K562 (cell line): Measurements from ENCODE around the gene B3GAT1. TPM values are rescaled to one million over a fixed set of nuclear protein-coding genes. Genes with fewer than 3 reads are reported as not detected.

Experiments
- ATAC-seq: fragments of 200-7000 bp; cut with Tn5 transposase; 3 replicates; pipeline ENCODE4 v1.9.1; 2020; ENCODE audit warnings: moderate library complexity
- BruUV-seq: library from RNA; stranded (reverse); fragments of 400-500 nt; replicated peaks from 2 replicates; lab custom pipeline; 2021; lab: Mats Ljungman, UMichigan
- CTCF ChIA-PET: fragments of 300-600 bp; formaldehyde crosslinking; extraction: SDS; loops from one replicate; lab custom pipeline; 2021; ENCODE audit warnings: low intra/inter-chr PET ratio; lab: Yijun Ruan, JAX
- POLR2A ChIA-PET: fragments of 300-600, 350-650 bp; sonication (Branson Sonifier 250); formaldehyde crosslinking; extraction: SDS; loops from one replicate; lab custom pipeline; 2021; ENCODE audit warnings: antibody characterized with exemption, inconsistent platforms; lab: Yijun Ruan, JAX
- DNase-seq, 4 experiments: peaks; one replicate each; pipeline versions ENCODE4 v3.0.0 to v3.0.0-alpha.2; 2011 to 2018; ENCODE audit warnings: low spot score in 3 of 4, mixed read lengths in 3 of 4; ENCODE audit errors: extremely low read depth in 1 of 4
- FAIRE-seq: peaks from 2 replicates; lab custom pipeline; 2011; peaks lifted over from hg19 to GRCh38; lab: Jason Lieb, UNC
- H2AFZ ChIP-seq: 2 replicates; pipeline ENCODE4 v1.6.0; 2011; ENCODE audit warnings: low read depth, low read length, control low read depth, inconsistent platforms
- H3K27ac ChIP-seq: fragments of 200-600 bp; 3 replicates; pipeline ENCODE4 v1.8.0; 2011; ENCODE audit warnings: low read depth, mild to moderate bottlenecking, control low read depth, inconsistent platforms, low read length, moderate library complexity, mixed read lengths; ENCODE audit errors: extremely low read depth
- H3K27me3 ChIP-seq, 2 experiments: fragments of 300-600 bp in 1 of 2; 2 replicates in 1 of 2; 3 replicates in 1 of 2; pipeline versions ENCODE4 v1.6.0 to v1.8.0; 2011; ENCODE audit warnings: inconsistent platforms in 2 of 2, low read length in 2 of 2, mild to moderate bottlenecking in 1 of 2, mixed read lengths in 1 of 2, moderate library complexity in 1 of 2; ENCODE audit not compliant: control insufficient read depth in 2 of 2, insufficient read depth in 2 of 2
- H3K36me3 ChIP-seq: fragments of 300-600 bp; 3 replicates; pipeline ENCODE4 v1.8.0; 2011; ENCODE audit warnings: mild to moderate bottlenecking, low read length, inconsistent platforms; ENCODE audit not compliant: control insufficient read depth, insufficient read depth
- H3K4me1 ChIP-seq, 2 experiments: fragments of 200-600 bp in 1 of 2; replicated peaks in 1 of 2; 2 replicates in 1 of 2; 3 replicates in 1 of 2; pipeline versions ENCODE4 v1.5.1 to v1.8.0; 2011; ENCODE audit warnings: inconsistent platforms in 2 of 2, low read length in 2 of 2, mild to moderate bottlenecking in 1 of 2, mixed read lengths in 1 of 2, moderate library complexity in 1 of 2; ENCODE audit not compliant: control insufficient read depth in 2 of 2, insufficient read depth in 2 of 2
- H3K4me2 ChIP-seq: 2 replicates; pipeline ENCODE4 v1.6.1; 2011; ENCODE audit warnings: low read length, control low read depth, inconsistent platforms, mixed read lengths; ENCODE audit not compliant: insufficient read depth
- H3K4me3 ChIP-seq: fragments of 200-600 bp; sonication (generic), shearing (Covaris generic); 2 replicates; pipeline ENCODE4 v1.5.1; 2016; ENCODE audit warnings: control low read depth, inconsistent platforms
- H3K79me2 ChIP-seq: fragments of 200-600 bp; 3 replicates; pipeline ENCODE4 v1.8.0; 2011; ENCODE audit warnings: low read length, inconsistent platforms; ENCODE audit not compliant: control insufficient read depth, insufficient read depth
- H3K9ac ChIP-seq, 2 experiments: 2 replicates each; pipeline versions ENCODE4 v1.6.0 to v1.6.1; 2011; ENCODE audit warnings: low read depth in 2 of 2, low read length in 2 of 2, control low read depth in 1 of 2, inconsistent platforms in 1 of 2, mild to moderate bottlenecking in 1 of 2, mixed read lengths in 1 of 2; ENCODE audit not compliant: insufficient read depth in 1 of 2
- H3K9me1 ChIP-seq: one replicate; pipeline ENCODE4 v1.6.0; 2011; ENCODE audit warnings: inconsistent platforms, mild to moderate bottlenecking, low read length, moderate library complexity; ENCODE audit not compliant: control insufficient read depth, insufficient read depth
- H3K9me3 ChIP-seq: replicated peaks from 2 replicates; pipeline ENCODE4 v1.5.1; 2011; ENCODE audit warnings: low read depth, low read length, inconsistent platforms; ENCODE audit not compliant: control insufficient read depth, insufficient read depth
- H4K20me1 ChIP-seq: replicated peaks from 2 replicates; pipeline ENCODE4 v1.6.1; 2011; ENCODE audit warnings: low read length, inconsistent platforms, mixed read lengths; ENCODE audit not compliant: control insufficient read depth, insufficient read depth
- AFF1 ChIP-seq, 2 experiments: fragments of 450-650 bp; IDR thresholded peaks; 2 replicates each; pipeline ENCODE4 v1.6.1; 2018; ENCODE audit warnings: mild to moderate bottlenecking in 2 of 2, low read depth in 1 of 2; ENCODE audit not compliant: partially characterized antibody in 2 of 2
- CC2D1A ChIP-seq: fragments of 450-650 bp; IDR thresholded peaks from 2 replicates; pipeline ENCODE4 v1.6.1; 2017; ENCODE audit warnings: mild to moderate bottlenecking
- E4F1 ChIP-seq: fragments of 250-450 bp; sonication (Bioruptor Pico); IDR thresholded peaks from 2 replicates; pipeline ENCODE4 v1.5.0; 2021; ENCODE audit warnings: mild to moderate bottlenecking, borderline replicate concordance
- JUNB ChIP-seq: fragments of 450-650 bp; formaldehyde crosslinking; conservative IDR thresholded peaks from 2 replicates; pipeline ENCODE4 v1.4.0; 2020; ENCODE audit warnings: mild to moderate bottlenecking
- MEIS2 ChIP-seq: fragments of 450-650 bp; IDR thresholded peaks from 2 replicates; pipeline ENCODE4 v1.6.1; 2014; ENCODE audit warnings: mild to moderate bottlenecking; ENCODE audit not compliant: partially characterized antibody
- POLR2AphosphoS5 ChIP-seq: IDR thresholded peaks from 2 replicates; pipeline ENCODE4 v1.6.1; 2011; ENCODE audit warnings: mild to moderate bottlenecking, low read depth, low read length, moderate library complexity; ENCODE audit not compliant: control insufficient read depth, insufficient read depth
- RHOXF2B ChIP-seq: fragments of 250-450 bp; sonication (Bioruptor Pico); conservative IDR thresholded peaks from 2 replicates; pipeline ENCODE4 v1.5.1; 2021
- SETDB1 ChIP-seq: IDR thresholded peaks from one replicate; pipeline ENCODE4 v1.6.1; 2012; ENCODE audit warnings: low read length, control low read depth, inconsistent platforms
- SMC3 ChIP-seq: conservative IDR thresholded peaks from 2 replicates; pipeline ENCODE4 v1.6.1; 2011; ENCODE audit warnings: low read depth, low read length, improper control_type of control experiment; ENCODE audit not compliant: insufficient read depth
- TAF15 ChIP-seq: fragments of 200-400 bp; formaldehyde crosslinking; IDR thresholded peaks from 2 replicates; pipeline ENCODE4 v1.6.1; 2017; ENCODE audit warnings: mild to moderate bottlenecking, low read depth, low read length, moderate library complexity
- TCF3 ChIP-seq: sonication (generic); formaldehyde crosslinking; IDR thresholded peaks from 2 replicates; pipeline ENCODE4 v1.4.0; 2020; ENCODE audit warnings: mild to moderate bottlenecking, missing genetic modification reagents
- TEAD2 ChIP-seq: fragments of 450-650 bp; IDR thresholded peaks from 2 replicates; pipeline ENCODE4 v1.6.1; 2016; ENCODE audit warnings: missing genetic modification characterization, control low read depth, missing compliant biosample characterization
- WGBS: fragments of 100-300 bp; shearing (Covaris generic); methylation state at CpG from one replicate; pipeline ENCODE4 v1.1.6; 2016; ENCODE audit warnings: low coverage, mixed read lengths; ENCODE audit not compliant: insufficient coverage; ENCODE audit errors: missing lambda C conversion rate; 5-methylcytosine and 5-hydroxymethylcytosine counted together
- in situ Hi-C: fragments of 300-500 bp; cut with MboI; formaldehyde crosslinking; loops from 4 replicates; pipeline ENCODE4 v1.15.0; 2018; ENCODE audit warnings: inconsistent platforms, mixed read lengths
- intact Hi-C: fragments of 100-400 bp; cut with micrococcal nuclease; formaldehyde crosslinking; loops from 2 replicates; pipeline ENCODE4 v1.14.2; 2022
- polyA plus RNA-seq, 8 experiments: library from polyadenylated mRNA; depleted of rRNA in 4 of 8; stranded (reverse) in 5 of 8; unstranded in 3 of 8; fragments of >200 nt; fragmentation: Nextera tagmentation in 2 of 8; fragmentation: Illumina TruSeq in 1 of 8; extraction: Ambion mirVana in 2 of 8; extraction: Trizol in 1 of 8; gene quantifications; 2 replicates each; pipeline versions ENCODE4 v1.2.1 to v1.2.3, GENCODE V29; 2011 to 2014; ENCODE audit warnings: inconsistent platforms in 1 of 8, missing spikeins in 1 of 8
- total RNA-seq, 7 experiments: library from RNA; depleted of rRNA in 6 of 7; stranded (reverse); fragments of >200 nt in 6 of 7; fragmentation: Illumina TruSeq in 2 of 7; extraction: Trizol in 2 of 7; gene quantifications; 2 replicates each; pipeline versions ENCODE4 v1.2.1 to v1.2.3, GENCODE V29; 2011 to 2021; ENCODE audit warnings: low replicate concordance in 1 of 7

The B3GAT1 gene
- total and polyA plus RNA-seq, 9 of the 15 experiments (the other 6 are each of a cell fraction or from before 2014, with no cell fraction given) = 0.01 to 0.53 (median 0.14) TPM; not detected in 1

GRCh38 chr11:134384406-134384805, 27.6 kb downstream of the B3GAT1 start:
- no peak for DNase-seq
- Histone ChIP-seq H3K27ac (no peak overlapping the region), H3K27me3 (peaks cover 27 to 84% of the 10 kb centered on the region in 2 experiments), H2AFZ (no peak overlapping the region), H3K9me3 (no peaks in the 10 kb centered on the region), H3K9me1 (peaks cover 6% of the 10 kb centered on the region), H3K4me1 (no peaks in the 10 kb centered on the region; a peak in 1 of 5 replicates), H3K4me3 (no peak overlapping the region), H3K36me3 (no peaks in the 10 kb centered on the region), H3K4me2 (no peak overlapping the region), H3K9ac (no peak overlapping the region), H3K79me2 (no peaks in the 10 kb centered on the region), H4K20me1 (peaks cover 4% of the 10 kb centered on the region; the same call in 1 of the 2 replicates)
- no TSS peak for BruUV-seq
- no peak for ATAC-seq
- TF ChIP-seq MEIS2 (no peak), SMC3 (no peak), JUNB (CRISPR knock-in tag) (no peak), RHOXF2B (no peak), E4F1 (no peak), TCF3 (CRISPR knock-in tag) (no peak), TEAD2 (tag) (no peak), AFF1 (IDR thresholded peaks at IDR 0.05; ENCODE audit: low read depth in 1 of 2, partially characterized antibody in 2 of 2) (no peak), SETDB1 (no peak), TAF15 (no peak), CC2D1A (no peak), POLR2AphosphoS5 (no peak)
- FAIRE-seq = no peak
- ChIA-PET POLR2A (no interaction called here), CTCF (no interaction called here)
- in situ Hi-C loops = no loop called here
- intact Hi-C loops = no loop called here
- WGBS = 6% methylated on average over 13 of the region's 14 CpGs
